NCI-H526 (cell line): ENCODE data around the gene SART1.
"Not testable (repeated sequence)": the region's sequence is repeated elsewhere in the genome, so short reads cannot be mapped to it uniquely, and the experiment has no call there.

Experiments used
- DNase-seq, 2 experiments: peaks; one replicate each; lab custom pipeline; 2025; lab: John Stamatoyannopoulos, UW

Gene SART1

DNA sequence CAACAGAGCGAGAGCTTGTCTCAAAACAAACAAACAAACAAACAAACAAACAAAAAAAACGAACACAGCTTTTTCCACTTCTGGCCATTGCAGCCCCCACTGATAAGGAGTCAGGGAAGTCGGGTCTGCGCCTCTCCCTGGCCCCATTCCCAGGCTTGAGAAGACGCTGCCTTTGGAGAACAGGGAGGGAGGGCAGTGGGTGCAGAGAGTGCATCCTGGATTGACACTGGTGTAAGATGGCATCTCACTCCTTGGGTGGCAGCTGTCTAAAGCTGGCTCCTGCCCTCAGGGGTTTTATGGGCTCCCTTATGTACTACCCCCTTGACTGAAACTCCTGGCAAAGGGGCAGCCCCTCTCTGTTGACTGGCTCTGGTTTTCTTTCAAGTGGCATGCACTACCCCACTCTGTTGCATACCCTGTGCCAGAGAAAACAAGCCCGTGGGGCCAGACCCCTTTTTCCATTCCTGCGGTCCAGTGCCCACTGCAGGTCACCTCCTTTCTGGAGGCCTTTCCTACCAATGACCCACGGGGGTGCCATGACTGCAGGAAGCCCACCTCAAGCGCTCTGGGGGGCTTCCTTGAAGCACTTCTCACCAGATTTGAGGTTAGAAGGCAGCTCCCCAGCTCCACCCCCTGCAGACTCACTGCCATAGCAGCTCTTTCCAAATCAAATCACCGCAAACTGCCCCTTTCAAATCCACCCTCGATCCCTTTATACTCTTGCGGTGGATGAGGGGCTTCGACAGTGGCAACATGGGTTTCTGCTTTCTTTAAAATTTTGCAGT lies 29.6 kb upstream of the SART1 start:
- DNase-seq: no peak

DNA sequence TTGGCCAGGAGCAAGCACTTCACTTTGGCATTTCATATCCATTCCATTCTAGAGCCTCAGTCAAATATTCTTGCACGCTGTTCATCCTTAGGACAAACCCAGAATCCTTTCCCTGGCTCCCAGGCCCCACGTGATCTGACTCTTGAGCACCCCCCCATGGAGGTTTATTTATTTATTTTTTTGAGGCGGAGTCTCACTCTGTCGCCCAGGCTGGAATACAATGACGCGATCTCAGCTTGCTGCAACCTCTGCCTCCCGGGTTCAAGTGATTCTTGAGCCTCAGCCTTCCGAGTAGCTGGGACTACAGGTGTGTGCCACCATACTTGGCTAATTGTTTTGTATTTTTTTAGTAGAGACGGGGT lies 29.0 kb upstream of the SART1 start:
- DNase-seq: peak in 1 of 2 experiments; percentile 34

DNA sequence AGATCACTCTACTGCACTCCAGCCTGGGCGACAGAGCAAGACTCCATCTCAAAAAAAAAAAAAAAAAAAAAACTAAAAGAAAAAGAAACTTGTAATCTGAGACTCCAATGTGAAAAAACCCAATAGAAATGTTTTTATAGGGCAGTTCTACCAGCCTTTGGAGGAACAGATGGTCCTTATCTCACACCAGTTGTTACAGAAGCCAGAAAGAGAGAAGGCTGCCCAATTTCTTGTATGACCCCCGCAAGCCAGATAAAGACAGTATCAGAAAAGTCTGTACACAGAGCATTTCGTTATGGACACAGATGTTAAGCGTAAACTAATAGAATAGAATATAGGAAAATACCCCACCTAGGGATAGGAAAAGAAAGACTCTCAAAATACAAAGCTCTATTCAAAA lies 27.5 kb upstream of the SART1 start:
- DNase-seq: no peak

DNA sequence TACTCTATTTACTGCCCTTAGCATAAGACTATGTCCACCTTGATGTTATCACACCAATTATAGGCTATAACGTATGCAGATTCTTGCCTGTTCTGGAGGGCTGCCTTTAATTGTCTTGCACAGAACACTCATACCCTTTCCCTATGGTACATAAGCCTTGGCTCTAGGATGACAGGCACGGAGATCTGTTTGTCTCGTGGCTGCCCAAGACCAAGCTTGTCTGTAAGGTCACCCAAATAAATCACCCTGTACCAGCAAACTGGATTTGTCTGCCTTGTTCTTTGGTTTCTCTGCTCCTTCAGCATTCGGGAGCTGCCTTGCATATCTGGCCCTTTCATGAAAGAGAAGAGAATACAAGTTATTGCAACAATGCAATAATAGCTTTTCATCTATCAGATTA lies 23.8 kb upstream of the SART1 start:
- DNase-seq: no peak

DNA sequence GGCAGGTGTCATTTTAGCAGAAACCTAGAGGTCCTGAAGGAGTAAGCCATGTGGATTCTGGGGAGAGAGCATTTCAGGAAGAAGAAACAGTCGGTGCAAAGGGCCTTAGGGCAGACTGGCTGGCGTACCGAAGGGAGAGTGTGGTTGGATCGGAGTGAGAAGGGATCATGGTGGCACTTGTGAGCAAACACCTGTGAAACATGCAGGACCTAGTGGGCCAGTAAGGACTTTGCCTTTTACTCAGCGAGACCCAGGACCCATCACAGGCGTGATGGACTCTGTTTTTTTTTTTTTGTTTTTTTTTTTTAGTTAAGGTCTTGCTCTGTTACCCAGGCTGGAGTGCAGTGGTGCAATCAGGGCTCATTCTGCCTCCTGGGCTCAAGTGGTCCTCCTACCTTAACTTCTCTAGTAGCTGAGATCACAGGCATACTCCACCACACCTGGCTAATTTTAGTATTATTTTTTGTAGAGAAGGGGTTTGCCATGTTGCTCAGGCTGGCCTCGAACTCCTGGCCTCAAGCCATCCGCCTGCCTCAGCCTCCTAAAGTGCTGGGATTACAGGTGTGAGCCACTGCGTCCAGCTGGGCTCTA lies 19.7 kb upstream of the SART1 start:
- no peak for DNase-seq

DNA sequence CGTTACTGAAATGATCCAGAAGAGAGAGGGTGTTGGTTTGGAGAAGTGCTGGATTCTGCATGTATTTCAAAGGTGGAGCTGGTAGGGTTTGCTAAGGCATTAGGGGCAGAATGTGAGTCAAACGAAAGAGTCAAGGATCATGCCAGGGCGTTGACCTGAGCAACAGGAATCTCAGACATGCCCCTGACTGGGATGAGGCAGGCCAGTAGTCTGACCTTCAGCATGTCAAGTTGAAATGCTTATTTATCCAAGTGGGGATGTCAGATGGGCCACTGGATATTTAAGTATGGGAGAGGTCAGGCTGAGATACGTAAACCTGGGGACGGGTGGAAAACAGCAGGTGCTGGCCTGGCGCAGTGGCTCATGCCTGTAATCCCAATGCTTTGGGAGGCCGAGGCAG lies 19.0 kb upstream of the SART1 start:
- DNase-seq: no peak

DNA sequence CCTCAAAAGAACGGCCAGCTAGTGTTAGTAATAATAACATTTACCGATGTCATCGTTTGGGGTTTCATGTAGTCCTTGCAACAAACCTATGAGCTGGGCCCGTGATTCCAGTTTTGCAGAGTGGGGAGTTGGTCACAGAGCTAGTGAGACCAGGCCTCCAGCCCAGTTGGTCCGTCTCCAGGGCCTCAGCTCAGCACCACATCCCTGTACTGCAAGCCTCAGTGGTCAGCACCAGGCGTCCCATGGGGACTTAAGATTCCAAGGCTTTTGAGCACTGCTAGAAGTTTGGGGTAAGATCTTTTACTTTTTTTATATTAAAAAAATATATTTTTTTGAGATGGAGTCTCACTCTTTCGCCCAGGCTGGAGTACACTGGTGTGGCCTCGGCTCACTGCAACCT lies 17.3 kb upstream of the SART1 start:
- DNase-seq: no peak

DNA sequence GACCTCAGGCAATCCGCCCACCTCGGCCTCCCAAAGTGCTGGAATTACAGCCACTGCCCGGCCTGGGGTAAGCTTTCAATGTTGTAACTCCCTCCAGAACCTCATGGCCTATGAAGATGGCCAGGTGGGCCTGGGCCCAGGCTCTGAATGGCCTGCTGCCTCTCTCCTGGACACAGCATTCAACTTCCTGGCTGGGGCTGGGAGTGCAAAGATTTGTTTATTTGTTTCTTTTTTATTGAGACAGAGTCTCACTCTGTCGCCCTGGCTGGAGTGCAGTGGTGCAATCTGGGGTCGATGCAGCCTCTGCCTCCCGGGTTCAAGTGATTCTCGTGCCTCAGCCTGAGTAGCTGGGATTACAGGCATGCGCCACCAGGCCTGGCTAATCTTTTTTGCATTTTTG lies 16.8 kb upstream of the SART1 start:
- no peak for DNase-seq

DNA sequence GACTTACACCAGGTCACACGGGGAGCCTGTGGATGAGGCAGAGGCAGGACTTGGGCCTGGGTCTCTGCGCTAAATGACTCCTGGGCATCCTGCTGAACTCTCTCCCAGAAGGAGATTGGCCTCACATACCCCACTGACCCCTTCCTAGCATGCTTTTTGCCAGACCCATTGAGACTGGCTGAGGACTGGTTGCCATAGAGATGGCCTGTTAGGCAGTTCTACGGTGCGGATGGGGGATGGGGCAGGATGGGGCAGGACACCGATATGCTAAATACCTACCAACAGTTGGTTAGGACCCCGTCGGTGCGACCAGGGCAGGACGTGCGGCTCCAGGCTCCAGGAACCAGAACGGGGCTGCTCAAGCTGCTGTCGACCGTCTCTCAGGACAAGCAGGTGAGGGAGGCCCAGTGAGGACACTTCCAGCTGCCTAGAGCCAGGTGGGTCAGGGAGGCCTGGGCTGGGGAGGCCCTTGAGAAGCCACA lies 16.1 kb upstream of the SART1 start, which contains the start of gene TSGA10IP:
TSS of gene TSGA10IP (plus strand) at position 51 of the 482 bp plus-strand sequence. CDS start at position 247, 196 bp downstream.
- DNase-seq: no peak

DNA sequence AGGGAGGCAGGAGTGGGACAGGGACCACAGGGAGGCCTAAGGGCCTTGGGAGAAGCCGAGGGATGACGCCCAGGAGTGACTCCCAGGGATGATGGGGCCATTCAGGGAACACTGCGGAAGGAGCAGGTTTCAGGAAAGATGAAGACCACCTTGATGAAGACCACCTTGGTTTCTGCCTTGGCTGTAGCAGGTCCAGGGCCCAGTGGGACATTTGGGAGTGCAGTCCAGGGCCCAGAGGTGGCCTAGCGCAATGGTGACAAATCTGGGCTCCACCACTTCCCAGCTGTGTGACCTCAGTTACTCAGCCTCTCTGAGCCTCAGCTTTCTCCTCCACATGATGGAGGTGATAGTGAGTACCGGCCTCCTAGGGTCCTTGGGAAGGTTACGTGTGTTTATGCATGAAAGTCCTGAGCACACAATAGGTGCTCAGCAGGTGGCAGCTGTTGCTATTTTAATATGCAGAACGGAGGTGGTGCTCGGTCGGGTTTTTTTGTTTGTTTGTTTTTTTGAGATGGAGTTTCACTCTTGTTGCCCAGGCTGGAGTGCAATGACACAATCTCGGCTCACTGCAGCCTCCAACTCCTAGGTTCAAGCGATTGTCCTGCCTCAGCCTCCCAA lies 15.5 kb upstream of the SART1 start:
- DNase-seq: no peak

DNA sequence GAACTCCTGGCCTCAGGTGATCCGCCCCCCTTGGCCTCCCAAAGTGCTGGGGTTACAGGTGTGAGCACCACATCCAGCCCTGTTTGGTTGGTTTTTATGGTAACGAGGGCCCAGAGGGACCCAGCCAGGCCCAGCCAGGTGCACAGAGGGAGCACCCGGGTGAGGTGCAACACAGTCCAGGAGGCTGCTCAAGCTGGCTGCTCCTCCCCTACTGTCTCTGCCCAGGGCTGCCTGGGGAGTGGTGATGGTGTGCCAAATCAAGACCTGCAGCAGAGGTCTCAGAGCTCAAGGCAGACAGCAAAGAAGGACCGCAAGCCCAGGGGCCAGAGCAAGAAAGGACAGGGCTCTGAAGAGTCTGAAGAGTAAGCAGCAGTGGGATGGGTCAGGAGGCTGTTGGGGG lies 14.9 kb upstream of the SART1 start:
- DNase-seq: no peak

DNA sequence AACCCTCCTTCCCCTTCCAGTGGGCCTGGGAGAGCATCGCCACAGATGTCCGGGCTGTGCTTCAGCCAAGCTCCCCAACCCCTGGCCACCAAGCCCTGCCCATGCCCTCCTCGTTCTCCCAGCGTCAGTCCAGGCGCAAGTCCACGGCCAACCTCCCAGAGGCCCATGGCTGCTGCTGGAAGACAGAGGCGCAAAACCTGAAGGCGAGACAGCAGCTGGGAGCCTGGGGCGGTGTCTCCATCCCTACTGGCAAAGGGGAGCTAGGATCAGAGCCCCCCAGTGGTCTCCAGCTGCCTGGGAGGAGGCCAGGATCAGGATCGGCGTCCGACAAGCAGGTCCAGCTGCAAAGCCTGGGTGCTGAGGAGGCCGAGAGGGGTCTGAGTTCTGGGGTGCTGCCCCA lies 14.4 kb upstream of the SART1 start:
- DNase-seq: no peak

DNA sequence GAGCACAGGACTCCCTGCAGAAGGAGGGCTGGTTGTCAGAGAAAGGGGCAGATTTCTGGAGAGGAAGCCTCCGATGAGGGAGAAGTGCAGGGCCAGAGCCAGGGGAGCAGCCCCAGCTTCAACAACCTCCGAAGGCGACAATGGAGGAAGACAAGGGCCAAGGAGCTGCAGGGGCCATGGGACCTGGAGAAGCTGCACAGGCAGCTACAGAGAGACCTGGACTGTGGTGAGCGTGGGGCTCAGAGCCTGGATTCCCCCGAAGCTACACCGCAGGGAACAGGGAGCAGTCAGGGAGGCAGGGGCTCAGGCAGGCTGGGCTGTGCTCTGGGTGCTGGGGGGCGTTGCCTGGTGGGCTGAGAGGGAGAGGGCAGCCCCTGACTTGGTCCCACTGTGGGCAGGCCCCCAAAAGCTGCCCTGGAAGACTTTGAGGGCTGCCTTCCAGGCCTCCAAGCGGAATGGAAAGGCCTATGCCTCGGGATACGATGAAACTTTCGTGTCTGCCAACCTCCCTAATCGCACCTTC lies 13.9 kb upstream of the SART1 start:
- no peak for DNase-seq

DNA sequence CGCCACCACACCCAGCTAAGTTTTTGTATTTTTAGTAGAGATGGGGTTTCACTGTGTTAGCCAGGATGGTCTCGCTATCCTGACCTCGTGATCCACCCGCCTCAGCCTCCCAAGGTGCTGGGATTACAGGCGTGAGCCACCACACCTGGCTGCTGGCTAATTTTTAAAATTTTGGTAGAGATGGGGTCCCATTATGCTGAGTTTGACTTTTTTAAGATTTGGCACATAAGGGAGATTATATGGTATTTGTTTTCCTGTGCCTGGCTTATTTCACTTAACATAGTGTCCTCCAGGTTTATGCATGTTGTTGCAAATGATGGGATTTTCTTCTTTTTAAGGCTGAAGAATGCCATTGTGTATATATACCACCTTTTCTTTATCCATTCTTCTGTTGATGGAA lies 10.8 kb upstream of the SART1 start:
- not testable (repeated sequence) for DNase-seq

DNA sequence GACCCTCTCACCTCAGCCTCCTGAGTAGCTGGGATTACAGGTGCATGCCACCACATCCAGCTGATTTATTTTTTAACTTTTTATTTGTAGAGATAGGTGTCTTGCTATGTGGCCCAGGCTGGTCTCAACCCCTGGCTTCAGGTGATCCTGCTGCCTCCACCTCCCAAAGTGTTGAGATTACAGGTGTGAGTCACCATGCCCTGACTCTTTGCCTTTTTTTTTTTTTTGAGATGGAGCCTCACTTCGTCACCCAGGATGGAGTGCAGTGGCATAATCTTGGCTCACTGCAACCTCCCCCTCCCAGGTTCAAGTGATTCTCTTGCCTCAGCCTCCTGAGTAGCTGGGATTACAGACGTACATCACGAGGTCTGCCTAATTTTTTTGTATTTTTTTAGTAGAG lies 9.9 kb upstream of the SART1 start:
- not testable (repeated sequence) for DNase-seq

DNA sequence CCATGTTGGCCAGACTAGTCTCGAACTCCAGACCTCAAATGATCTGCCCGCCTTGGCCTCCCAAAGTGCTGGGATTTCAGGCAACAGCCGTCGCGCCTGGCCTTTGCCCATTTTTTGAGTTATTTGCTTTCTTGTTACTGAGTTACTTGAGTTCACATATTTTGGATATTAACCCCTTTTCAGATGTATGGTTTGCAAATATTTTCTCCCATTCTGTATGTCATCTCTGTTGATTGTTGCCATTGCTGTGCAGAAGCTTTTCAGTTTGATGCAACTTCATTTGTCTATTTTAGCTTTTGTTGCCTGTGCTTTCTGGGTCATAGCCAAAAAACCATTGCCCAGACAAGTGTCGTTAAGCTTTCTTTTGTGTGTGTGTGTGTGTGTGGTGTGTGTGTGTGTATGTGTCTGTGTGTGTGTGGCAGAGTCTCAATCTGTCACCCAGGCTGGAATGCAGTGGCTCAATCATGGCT lies 9.4 kb upstream of the SART1 start:
- no peak for DNase-seq

DNA sequence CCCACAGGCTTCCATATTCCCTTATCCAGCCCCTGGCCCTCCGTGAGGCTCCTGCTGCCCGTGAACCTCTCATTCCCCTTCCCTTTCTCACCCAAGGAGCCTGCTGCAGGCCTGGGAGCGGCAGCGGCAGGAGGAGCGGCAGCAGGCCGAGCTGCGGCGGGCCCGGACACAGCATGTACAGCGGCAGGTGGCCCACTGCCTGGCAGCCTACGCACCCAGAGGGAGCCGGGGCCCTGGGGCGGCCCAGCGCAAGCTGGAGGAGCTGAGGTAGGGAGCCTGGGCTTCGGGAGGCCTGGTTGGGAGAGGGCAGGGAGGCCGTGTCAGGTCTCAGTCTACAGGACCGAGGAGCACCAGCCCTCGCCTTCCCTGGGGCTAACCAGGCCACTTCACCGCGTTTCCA lies 8.1 kb upstream of the SART1 start:
- DNase-seq: no peak

DNA sequence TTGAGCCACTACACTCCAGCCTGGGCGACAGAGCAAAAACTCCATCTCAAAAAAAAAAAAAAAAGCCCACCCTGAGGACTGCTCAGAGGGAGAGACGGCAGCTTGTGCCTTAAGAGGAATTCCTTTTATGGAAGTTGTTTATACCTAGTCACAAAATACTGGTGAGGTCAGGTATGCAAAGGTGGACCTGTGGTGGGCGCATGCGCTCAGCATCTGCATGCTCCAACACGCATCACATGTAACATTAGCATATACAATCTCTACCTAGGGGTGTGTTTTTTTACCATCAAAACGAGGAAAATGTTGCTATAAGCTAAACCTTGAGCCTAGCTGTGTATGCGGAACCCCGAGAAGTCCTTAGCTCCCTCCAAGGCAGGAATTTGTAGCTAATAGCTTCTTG lies 6.8 kb upstream of the SART1 start:
- DNase-seq: peak; percentile 44 to 72

DNA sequence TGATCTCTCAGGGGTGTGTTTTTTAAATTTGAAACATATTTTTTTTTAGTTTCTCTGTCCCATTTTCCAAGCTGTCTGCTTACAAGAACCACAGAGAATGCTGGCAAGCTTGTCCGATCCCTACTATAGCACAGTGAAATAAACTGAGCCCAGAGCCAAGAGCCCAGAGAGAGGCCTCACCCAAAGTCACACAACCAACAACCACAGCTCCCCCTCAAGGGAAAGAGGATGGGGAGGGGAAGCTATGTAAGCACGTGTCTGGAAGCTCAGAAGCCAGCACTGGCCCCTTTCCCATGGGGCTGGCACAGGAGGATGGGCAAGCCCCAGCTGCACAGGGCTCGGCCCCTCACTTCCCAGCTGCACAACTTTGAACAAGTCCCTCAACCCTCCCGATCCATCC lies 3.2 kb upstream of the SART1 start:
- no peak for DNase-seq

DNA sequence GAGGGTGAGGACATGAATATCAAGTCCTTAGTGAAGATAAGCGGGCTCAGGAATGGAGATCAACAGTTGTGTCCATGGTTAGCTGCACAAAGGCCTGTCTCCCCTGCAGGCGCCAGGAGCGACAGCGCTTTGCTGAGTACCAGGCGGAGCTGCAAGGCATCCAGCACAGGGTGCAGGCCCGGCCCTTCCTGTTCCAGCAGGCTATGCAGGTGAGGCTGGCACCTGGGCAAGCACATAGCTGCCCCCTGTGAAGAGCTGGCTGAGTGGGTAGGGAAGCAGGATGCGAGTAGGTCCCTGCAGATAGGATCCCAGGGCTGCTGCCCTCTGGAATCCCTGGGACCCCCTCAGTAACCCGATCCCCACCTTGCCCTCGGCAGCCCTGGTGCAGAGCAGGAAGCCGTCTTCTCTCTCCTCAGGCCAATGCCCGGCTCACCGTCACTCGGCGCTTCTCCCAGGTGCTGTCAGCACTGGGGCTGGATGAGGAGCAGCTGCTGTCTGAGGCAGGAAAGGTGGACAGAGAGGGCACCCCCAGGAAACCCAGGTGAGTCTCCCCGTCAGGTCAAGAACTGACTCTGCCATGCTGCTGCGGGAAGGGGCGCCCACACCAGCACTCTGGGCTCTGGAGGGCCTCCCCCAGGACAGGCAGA lies 2.6 kb upstream of the SART1 start:
- DNase-seq: no peak

DNA sequence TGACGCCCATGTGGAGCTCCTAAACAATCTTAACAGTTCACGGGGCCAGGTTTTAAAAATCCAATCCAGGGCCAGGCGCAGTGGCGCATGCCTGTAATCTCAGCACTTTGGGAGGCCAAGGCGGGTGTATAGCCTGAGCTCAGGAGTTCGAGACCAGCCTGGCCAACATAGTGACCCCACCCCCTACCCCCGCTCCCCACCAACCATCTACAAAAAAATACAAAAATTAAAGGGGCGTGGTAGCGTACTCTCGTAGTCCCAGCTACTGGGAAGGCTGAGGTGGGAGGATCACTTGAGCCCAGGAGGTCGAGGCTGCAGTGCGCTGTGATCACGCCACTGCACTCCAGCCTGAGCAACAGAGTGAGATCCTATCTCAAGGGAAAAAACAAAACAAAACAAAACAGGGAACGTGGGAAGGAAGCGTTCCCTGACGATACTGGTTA lies 689 bp upstream of the SART1 start:
- DNase-seq: no peak

DNA sequence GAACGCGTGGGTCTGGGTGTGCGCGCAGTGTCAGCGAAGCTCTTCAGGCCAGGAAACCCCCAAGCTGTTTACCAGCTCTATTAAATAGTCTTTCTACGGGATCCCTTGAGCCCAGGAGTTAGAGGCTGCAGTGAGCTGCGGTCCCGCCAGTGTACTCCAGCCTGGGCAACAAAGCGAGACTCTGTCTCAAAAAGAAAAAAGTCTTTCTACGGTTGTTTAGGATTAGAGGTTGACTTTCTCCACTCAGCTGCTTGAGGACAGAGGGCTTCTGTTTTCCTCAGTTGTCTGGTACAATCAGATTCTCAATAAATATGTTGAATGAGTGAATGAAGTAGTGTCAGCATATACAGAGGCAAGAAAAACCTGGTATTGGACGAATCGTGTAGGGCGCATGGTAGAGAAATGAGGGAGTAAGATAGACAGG lies 619 bp downstream of the SART1 start:
- DNase-seq: no peak
